ENCODE measurements around the gene AP1G2. TPM values are rescaled to one million over a fixed set of nuclear protein-coding genes. Genes with fewer than 3 reads are reported as not detected.

AP1G2 gene
- total RNA-seq, 1 donor from 2014 or later = 40.5 TPM

DNA sequence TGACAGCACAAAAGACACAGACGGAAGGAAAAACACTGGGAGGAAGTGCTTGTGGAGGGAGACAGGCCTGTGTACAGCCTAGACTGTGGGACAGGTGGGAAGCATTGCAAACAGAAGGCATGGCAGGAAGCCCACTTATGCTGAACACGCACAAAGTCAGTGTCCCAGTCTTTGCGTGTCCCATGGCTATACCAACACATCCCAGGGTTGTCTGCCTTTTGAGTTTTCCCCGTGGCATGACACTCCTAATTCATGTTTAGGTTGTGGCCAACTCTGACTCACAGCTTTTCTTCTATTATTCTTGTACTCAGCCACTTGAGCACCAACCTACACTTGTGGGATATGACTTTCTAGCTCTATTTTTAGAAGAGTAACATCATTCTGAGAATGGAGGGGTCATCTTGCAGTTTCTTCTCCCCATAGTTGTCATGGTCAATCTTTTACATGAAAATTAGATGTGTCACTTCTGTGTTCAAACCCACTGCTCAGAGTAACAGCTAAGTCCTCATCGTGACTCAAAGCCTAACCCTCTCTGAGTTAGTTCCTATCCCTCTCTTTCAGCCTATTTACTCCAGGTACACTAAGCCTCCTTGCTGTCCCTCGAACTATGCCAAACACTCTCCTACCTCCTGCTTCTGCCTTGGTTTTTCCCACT is 38.5 kb upstream of the AP1G2 start:
- DNase-seq (ENCODE audit: low read depth) (peak; percentile 5), FAIRE-seq (no peak)
- TF ChIP-seq CTCF (IDR thresholded peaks at IDR 0.05; ENCODE audit: insufficient read depth, low read length, severe bottlenecking) = no peak
- H3K36me3 ChIP-seq (ENCODE audit: control insufficient read depth, insufficient read depth, low read length) = no peaks in the 10 kb centered on the region
- no peaks in the 10 kb centered on the region for H3K27me3 ChIP-seq (ENCODE audit: control insufficient read depth, insufficient read depth, low read length)
- no peak overlapping the region for H3K4me3 ChIP-seq (ENCODE audit: low read depth, low read length)

DNA sequence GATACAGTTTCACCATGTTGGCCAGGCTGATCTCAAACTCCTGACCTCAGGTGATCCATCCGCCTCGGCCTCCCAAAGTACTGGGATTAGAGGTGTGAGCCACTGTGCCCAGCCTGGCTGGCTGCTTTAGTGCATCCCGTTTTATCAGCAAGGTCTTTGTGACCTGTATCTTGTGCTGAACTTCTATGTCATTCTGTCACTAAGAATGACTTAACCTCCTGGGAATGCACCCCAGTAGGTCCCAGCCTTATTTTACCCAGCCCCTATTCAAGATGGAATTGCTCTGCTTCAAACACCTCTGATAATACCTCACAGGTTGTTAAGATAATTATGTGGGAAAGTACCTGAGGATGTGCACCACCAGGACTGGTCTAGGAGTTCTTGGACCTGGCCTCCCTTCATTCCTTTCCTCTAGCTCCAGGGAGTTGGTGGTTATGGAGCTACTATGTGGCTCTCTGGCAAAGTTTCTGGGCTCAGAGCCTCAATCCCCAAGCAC is 37.1 kb upstream of the AP1G2 start:
- H3K27me3 ChIP-seq (ENCODE audit: control insufficient read depth, insufficient read depth, low read length) = no peaks in the 10 kb centered on the region
- no peak for TF ChIP-seq CTCF (IDR thresholded peaks at IDR 0.05; ENCODE audit: insufficient read depth, low read length, severe bottlenecking)
- FAIRE-seq (no peak), DNase-seq (ENCODE audit: low read depth) (no peak)
- no peaks in the 10 kb centered on the region for H3K36me3 ChIP-seq (ENCODE audit: control insufficient read depth, insufficient read depth, low read length)
- H3K4me3 ChIP-seq (ENCODE audit: low read depth, low read length) = no peak overlapping the region

DNA sequence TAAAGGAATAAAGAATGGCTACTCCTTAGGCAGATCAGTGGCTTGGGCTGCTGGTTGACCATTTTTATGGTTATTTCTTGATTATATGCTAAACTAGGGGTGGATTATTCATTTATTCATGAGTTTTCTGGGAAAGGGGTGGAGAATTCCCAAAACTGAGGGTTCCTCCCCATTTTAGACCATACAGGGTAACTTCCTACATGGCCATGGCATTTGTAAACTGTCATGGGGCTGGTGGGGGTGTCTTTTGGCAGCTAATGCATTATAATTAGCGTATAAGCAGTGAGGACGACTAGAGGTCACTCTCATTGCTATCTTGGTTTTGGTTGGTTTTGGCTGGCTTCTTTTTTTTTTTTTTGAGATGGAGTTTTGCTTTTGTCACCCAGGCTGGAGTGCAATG is 36.6 kb upstream of the AP1G2 start:
- H3K27me3 ChIP-seq (ENCODE audit: control insufficient read depth, insufficient read depth, low read length) = no peaks in the 10 kb centered on the region
- no peaks in the 10 kb centered on the region for H3K36me3 ChIP-seq (ENCODE audit: control insufficient read depth, insufficient read depth, low read length)
- FAIRE-seq (no peak), DNase-seq (ENCODE audit: low read depth) (no peak)
- TF ChIP-seq CTCF (IDR thresholded peaks at IDR 0.05; ENCODE audit: insufficient read depth, low read length, severe bottlenecking) = no peak
- H3K4me3 ChIP-seq (ENCODE audit: low read depth, low read length) = no peak overlapping the region

- DNase-seq (ENCODE audit: low read depth) = no peak
- H3K36me3 ChIP-seq (ENCODE audit: control insufficient read depth, insufficient read depth, low read length) = no peaks in the 10 kb centered on the region
- no peaks in the 10 kb centered on the region for H3K27me3 ChIP-seq (ENCODE audit: control insufficient read depth, insufficient read depth, low read length)
- no peak for TF ChIP-seq CTCF (IDR thresholded peaks at IDR 0.05; ENCODE audit: insufficient read depth, low read length, severe bottlenecking)
- H3K4me3 ChIP-seq (ENCODE audit: low read depth, low read length) = no peak overlapping the region
- FAIRE-seq = no peak
Observed at GRCh38 chr14:23603103-23603502, 35.5 kb upstream of the AP1G2 start.

GRCh38 chr14:23602181-23603095 is 34.8 kb upstream of the AP1G2 start:
- H3K4me3 ChIP-seq (ENCODE audit: low read depth, low read length) = no peak overlapping the region
- TF ChIP-seq CTCF (IDR thresholded peaks at IDR 0.05; ENCODE audit: insufficient read depth, low read length, severe bottlenecking) = no peak
- H3K36me3 ChIP-seq (ENCODE audit: control insufficient read depth, insufficient read depth, low read length) = no peaks in the 10 kb centered on the region
- no peak for DNase-seq (ENCODE audit: low read depth)
- no peak for FAIRE-seq
- no peaks in the 10 kb centered on the region for H3K27me3 ChIP-seq (ENCODE audit: control insufficient read depth, insufficient read depth, low read length)
